T-helper 2 cell treated with Interferon-gamma antibody and Interleukin-4, amounts not matched to agents 100 ng/mL and 5 ng/mL, for 36 hours (primary cell): Measurements from ENCODE around the gene RMRP. TPM values are rescaled to one million over a fixed set of nuclear protein-coding genes. Genes with fewer than 3 reads are reported as not detected.

Experiments used
- intact Hi-C: fragments of 100-400 bp; cut with micrococcal nuclease; formaldehyde crosslinking; loops from one replicate; pipeline ENCODE4 v1.15.1; 2023
- total RNA-seq: library from RNA; stranded (reverse); gene quantifications from 2 replicates; pipeline ENCODE4 v1.2.3, GENCODE V29; 2022

Gene RMRP
- total RNA-seq, 1 donor from 2014 or later: 6,266 TPM

- intact Hi-C loops: no loop called here
Measured at GRCh38 chr9:35687972-35688557, 30.2 kb upstream of the RMRP start.

- intact Hi-C loops: no loop called here
Measured at GRCh38 chr9:35687306-35687705, 29.5 kb upstream of the RMRP start.

GRCh38 chr9:35686222-35687203 lies 28.7 kb upstream of the RMRP start:
- intact Hi-C loops: no loop called here

GRCh38 chr9:35685506-35685905 lies 27.7 kb upstream of the RMRP start:
- intact Hi-C loops: no loop called here

GRCh38 chr9:35684921-35685320 lies 27.1 kb upstream of the RMRP start:
- intact Hi-C loops: no loop called here

GRCh38 chr9:35683323-35683722 lies 25.5 kb upstream of the RMRP start:
- intact Hi-C loops: no loop called here

- intact Hi-C loops: no loop called here
Measured at GRCh38 chr9:35682520-35683315, 24.9 kb upstream of the RMRP start.

GRCh38 chr9:35682051-35682450 lies 24.2 kb upstream of the RMRP start:
- intact Hi-C loops: no loop called here

GRCh38 chr9:35681341-35682002 lies 23.7 kb upstream of the RMRP start:
- intact Hi-C loops: no loop called here

- intact Hi-C loops: no loop called here
Measured at GRCh38 chr9:35680331-35681105, 22.7 kb upstream of the RMRP start.

GRCh38 chr9:35679766-35680330 lies 22.0 kb upstream of the RMRP start:
- intact Hi-C loops: no loop called here

GRCh38 chr9:35679091-35679490 lies 21.3 kb upstream of the RMRP start:
- intact Hi-C loops: no loop called here

GRCh38 chr9:35675732-35676392 lies 18.0 kb upstream of the RMRP start:
- intact Hi-C loops: no loop called here

GRCh38 chr9:35675204-35675603 lies 17.4 kb upstream of the RMRP start:
- intact Hi-C loops: no loop called here

GRCh38 chr9:35674025-35674361 lies 16.2 kb upstream of the RMRP start:
- intact Hi-C loops: no loop called here

- intact Hi-C loops: no loop called here
Measured at GRCh38 chr9:35673132-35674024, 15.6 kb upstream of the RMRP start, which contains the start of gene CA9. TSS of gene CA9 (plus strand) at chr9:35673928. CDS start at chr9:35673960, 32 bp downstream.

GRCh38 chr9:35669331-35670145 lies 11.7 kb upstream of the RMRP start:
- intact Hi-C loops: no loop called here

- intact Hi-C loops: no loop called here
Measured at GRCh38 chr9:35667939-35668338, 10.1 kb upstream of the RMRP start.
